HG03095 (cell line): ENCODE data around the gene CCNDBP1.

Experiments used
- ATAC-seq: cut with Tn5 transposase; IDR thresholded peaks from one replicate; pipeline ENCODE4 v1.9.1; 2021; ENCODE audit warnings: moderate library complexity; ENCODE audit not compliant: unreplicated experiment

The CCNDBP1 gene

GRCh38 chr15:43243020-43243645, 57.9 kb downstream of the CCNDBP1 start:
- no peak for ATAC-seq

GRCh38 chr15:43244092-43244491, 58.9 kb downstream of the CCNDBP1 start:
- no peak for ATAC-seq

- ATAC-seq, result no peak
Observed at GRCh38 chr15:43246261-43246774, 61.1 kb downstream of the CCNDBP1 start.
